ENCODE results near the gene WASF3. TPM values are rescaled to one million over a fixed set of nuclear protein-coding genes. Genes with fewer than 3 reads are reported as not detected.

Gene WASF3
- total RNA-seq, 1 experiment from 2014 or later, result 3.4 TPM

DNA sequence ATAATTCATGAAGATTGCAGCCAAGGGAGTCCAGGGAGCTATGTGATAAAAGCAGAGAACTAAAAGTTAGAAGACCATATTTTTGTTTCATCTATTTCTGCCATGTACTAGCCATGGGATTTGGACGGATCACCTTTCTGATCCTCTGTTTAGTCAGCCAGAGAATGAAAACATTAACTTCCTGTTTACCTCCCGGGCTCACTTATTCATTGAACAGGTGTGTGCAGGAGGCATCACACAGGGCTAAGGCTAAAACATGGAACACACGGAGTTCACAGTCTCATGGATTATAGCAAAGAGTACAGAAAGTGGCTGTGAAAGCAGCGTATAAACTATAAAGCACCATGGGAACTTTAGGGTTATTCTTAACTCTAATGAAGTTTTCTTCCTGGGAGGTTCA, 106.3 kb downstream of the WASF3 start:
- ATAC-seq (no peak), DNase-seq (ENCODE audit: low read depth, low spot score) (no peak)
- BruUV-seq (replicated peaks), result no TSS peak
- RAD21 ChIA-PET (ENCODE audit: low non-redundant PET in 1 of 2, low total read pairs in 2 of 2, uncharacterized antibody in 2 of 2, unreplicated experiment in 2 of 2), result no interaction called here
- no peak for TF ChIP-seq FOSL1 (IDR thresholded peaks at IDR 0.05; ENCODE audit: low read depth)
- TF ChIP-seq ELF1 (IDR thresholded peaks at IDR 0.05; ENCODE audit: borderline replicate concordance, low read depth), result no peak
- TF ChIP-seq CEBPB (IDR thresholded peaks at IDR 0.05; ENCODE audit: low read depth), result no peak
- TF ChIP-seq CBX3 (IDR thresholded peaks at IDR 0.05; ENCODE audit: low read depth), result no peak
- TF ChIP-seq, protein P1, sequence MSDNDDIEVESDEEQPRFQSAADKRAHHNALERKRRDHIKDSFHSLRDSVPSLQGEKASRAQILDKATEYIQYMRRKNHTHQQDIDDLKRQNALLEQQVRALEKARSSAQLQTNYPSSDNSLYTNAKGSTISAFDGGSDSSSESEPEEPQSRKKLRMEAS (IDR thresholded peaks at IDR 0.05), result no peak
- TF ChIP-seq POLR2A (IDR thresholded peaks at IDR 0.05; ENCODE audit: borderline replicate concordance, extremely low read depth, insufficient read depth, insufficient read length), result no peak
- no peak for TF ChIP-seq SIN3A (IDR thresholded peaks at IDR 0.05; ENCODE audit: low read depth)
- TF ChIP-seq YY1 (IDR thresholded peaks at IDR 0.05; ENCODE audit: extremely low read depth, insufficient replicate concordance, low read depth, low read length), result no peak
- no peak for TF ChIP-seq EZH2 (IDR thresholded peaks at IDR 0.05)
- TF ChIP-seq CTCF (IDR thresholded peaks at IDR 0.05 in 2 of 3, conservative IDR thresholded peaks at IDR 0.05 in 1 of 3; ENCODE audit: borderline replicate concordance in 1 of 3, insufficient read depth in 1 of 3, low read depth in 2 of 3, low read length in 2 of 3), result no peak
- TF ChIP-seq JUND (IDR thresholded peaks at IDR 0.05), result no peak
- CTCF ChIA-PET, result interaction anchor here (0.9 to 1.5 kb wide), 2 partner anchors 34 to 35 kb away, joined by 3 to 6 read pairs; no protein-coding TSS in a partner anchor
- POLR2A ChIA-PET, result no interaction called here
- H3K9me2 ChIP-seq (ENCODE audit: insufficient read depth), result no peaks in the 10 kb centered on the region
- no peaks in the 10 kb centered on the region for H4K20me1 ChIP-seq (ENCODE audit: insufficient read depth)
- H3K4me1 ChIP-seq (ENCODE audit: control insufficient read depth in 1 of 2, insufficient read depth in 2 of 2, low read length in 2 of 2), result peaks cover 0 to 4% of the 10 kb centered on the region in 2 experiments; a peak in 2 of 4 replicates
- intact Hi-C loops (cut with micrococcal nuclease), result no loop called here
- no peak overlapping the region for H3K9ac ChIP-seq (ENCODE audit: low read length)
- H3K9me3 ChIP-seq (ENCODE audit: control insufficient read depth in 1 of 2, insufficient read depth in 1 of 2, low read depth in 1 of 2, low read length in 2 of 2), result no peaks in the 10 kb centered on the region
- H3K27me3 ChIP-seq (ENCODE audit: insufficient read depth, low read length), result peaks cover 22% of the 10 kb centered on the region; the same call in 1 of the 2 replicates
- H3K4me2 ChIP-seq (ENCODE audit: low read length), result no peak overlapping the region
- no peak overlapping the region for H3K27ac ChIP-seq (ENCODE audit: low read depth, low read length)
- H3K79me2 ChIP-seq (ENCODE audit: insufficient read depth, low read length), result no peaks in the 10 kb centered on the region
- H2AFZ ChIP-seq (ENCODE audit: low read depth, low read length, poor library complexity, severe bottlenecking), result no peak overlapping the region
- no peak overlapping the region for H3K4me3 ChIP-seq (replicated peaks in 1 of 2; ENCODE audit: low read depth in 1 of 2, low read length in 2 of 2)
- no peaks in the 10 kb centered on the region for H3K36me3 ChIP-seq (ENCODE audit: control insufficient read depth in 1 of 2, insufficient read depth in 2 of 2, low read length in 2 of 2)
